GM21717 (cell line): ENCODE results near the gene CFAP20.

Experiments
- ATAC-seq: cut with Tn5 transposase; IDR thresholded peaks from one replicate; pipeline ENCODE4 v1.9.1; 2021; ENCODE audit warnings: mild to moderate bottlenecking, moderate library complexity; ENCODE audit not compliant: unreplicated experiment

Gene CFAP20

GRCh38 chr16:58129097-58129936, at the start of gene CFAP20:
TSS of gene CFAP20 (minus strand) at chr16:58129381. CDS start at chr16:58129115, 266 bp downstream.
- peak; percentile 89 for ATAC-seq

GRCh38 chr16:58177353-58177710, 48.2 kb upstream of the CFAP20 start:
- no peak for ATAC-seq

- ATAC-seq: no peak
Observed at GRCh38 chr16:58176608-58177352, 47.6 kb upstream of the CFAP20 start.

- no peak for ATAC-seq
Observed at GRCh38 chr16:58170223-58170622, 41.0 kb upstream of the CFAP20 start.

GRCh38 chr16:58160855-58161254, 31.7 kb upstream of the CFAP20 start:
- no peak for ATAC-seq

GRCh38 chr16:58158725-58159124, 29.5 kb upstream of the CFAP20 start:
- no peak for ATAC-seq

- ATAC-seq: no peak
Observed at GRCh38 chr16:58157951-58158540, 28.9 kb upstream of the CFAP20 start.

- no peak for ATAC-seq
Observed at GRCh38 chr16:58157239-58157638, 28.1 kb upstream of the CFAP20 start.

GRCh38 chr16:58155839-58156238, 26.7 kb upstream of the CFAP20 start:
- no peak for ATAC-seq

GRCh38 chr16:58154345-58154744, 25.2 kb upstream of the CFAP20 start:
- ATAC-seq: no peak

GRCh38 chr16:58152246-58152868, 23.2 kb upstream of the CFAP20 start:
- no peak for ATAC-seq

- ATAC-seq: no peak
Observed at GRCh38 chr16:58148526-58148925, 19.3 kb upstream of the CFAP20 start.

GRCh38 chr16:58148099-58148498, 18.9 kb upstream of the CFAP20 start:
- no peak for ATAC-seq

GRCh38 chr16:58138852-58139251, 9.7 kb upstream of the CFAP20 start:
- ATAC-seq: no peak

- ATAC-seq: no peak
Observed at GRCh38 chr16:58137581-58137980, 8.4 kb upstream of the CFAP20 start.

- peak; percentile 8 for ATAC-seq
Observed at GRCh38 chr16:58128711-58129096, 477 bp downstream of the CFAP20 start.

- no peak for ATAC-seq
Observed at GRCh38 chr16:58128181-58128631, 975 bp downstream of the CFAP20 start.

GRCh38 chr16:58127634-58128033, 1.5 kb downstream of the CFAP20 start:
- no peak for ATAC-seq

- no peak for ATAC-seq
Observed at GRCh38 chr16:58127033-58127556, 2.1 kb downstream of the CFAP20 start.

- ATAC-seq: no peak
Observed at GRCh38 chr16:58126451-58126961, 2.7 kb downstream of the CFAP20 start.
